ENCODE measurements around the gene PREB. TPM values are rescaled to one million over a fixed set of nuclear protein-coding genes. Genes with fewer than 3 reads are reported as not detected.

PREB gene
- total and polyA plus RNA-seq, 2 experiments from 2014 or later = 69.2 to 90.3 TPM

GRCh38 chr2:27083410-27084296 is 50.8 kb downstream of the PREB start:
- H3K27ac ChIP-seq = no peak overlapping the region
- no peak overlapping the region for H3K4me2 ChIP-seq
- H3K36me3 ChIP-seq (replicated peaks; ENCODE audit: insufficient read depth, low read depth) = no peaks in the 10 kb centered on the region
- TF ChIP-seq EZH2phosphoT487 (IDR thresholded peaks at IDR 0.05; ENCODE audit: low read depth, severe bottlenecking, unreplicated experiment) (no peak), EZH2 (IDR thresholded peaks at IDR 0.05; ENCODE audit: borderline replicate concordance) (no peak)
- TF ChIP-seq, protein P1, sequence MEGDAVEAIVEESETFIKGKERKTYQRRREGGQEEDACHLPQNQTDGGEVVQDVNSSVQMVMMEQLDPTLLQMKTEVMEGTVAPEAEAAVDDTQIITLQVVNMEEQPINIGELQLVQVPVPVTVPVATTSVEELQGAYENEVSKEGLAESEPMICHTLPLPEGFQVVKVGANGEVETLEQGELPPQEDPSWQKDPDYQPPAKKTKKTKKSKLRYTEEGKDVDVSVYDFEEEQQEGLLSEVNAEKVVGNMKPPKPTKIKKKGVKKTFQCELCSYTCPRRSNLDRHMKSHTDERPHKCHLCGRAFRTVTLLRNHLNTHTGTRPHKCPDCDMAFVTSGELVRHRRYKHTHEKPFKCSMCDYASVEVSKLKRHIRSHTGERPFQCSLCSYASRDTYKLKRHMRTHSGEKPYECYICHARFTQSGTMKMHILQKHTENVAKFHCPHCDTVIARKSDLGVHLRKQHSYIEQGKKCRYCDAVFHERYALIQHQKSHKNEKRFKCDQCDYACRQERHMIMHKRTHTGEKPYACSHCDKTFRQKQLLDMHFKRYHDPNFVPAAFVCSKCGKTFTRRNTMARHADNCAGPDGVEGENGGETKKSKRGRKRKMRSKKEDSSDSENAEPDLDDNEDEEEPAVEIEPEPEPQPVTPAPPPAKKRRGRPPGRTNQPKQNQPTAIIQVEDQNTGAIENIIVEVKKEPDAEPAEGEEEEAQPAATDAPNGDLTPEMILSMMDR (IDR thresholded peaks at IDR 0.05; ENCODE audit: poor library complexity) = no peak
- WGBS (ENCODE audit: low lambda C conversion rate, missing lambda C conversion rate) = 87% methylated on average over 19 of the region's 20 CpGs
- H3K79me2 ChIP-seq = peaks cover 19% of the 10 kb centered on the region
- H4K20me1 ChIP-seq (ENCODE audit: insufficient read depth, poor library complexity, severe bottlenecking) = peaks cover 3% of the 10 kb centered on the region
- no peak for DNase-seq (ENCODE audit: low spot score)
- H3K9me3 ChIP-seq (ENCODE audit: low read depth) = no peaks in the 10 kb centered on the region
- no peaks in the 10 kb centered on the region for H3K27me3 ChIP-seq
- peaks cover 18% of the 10 kb centered on the region for H3K4me1 ChIP-seq (ENCODE audit: insufficient read depth)
- H2AFZ ChIP-seq = no peak overlapping the region
- no peak overlapping the region for H3K4me3 ChIP-seq
- no peaks in the 10 kb centered on the region for H3K9me2 ChIP-seq (replicated peaks; ENCODE audit: insufficient read depth)

DNA sequence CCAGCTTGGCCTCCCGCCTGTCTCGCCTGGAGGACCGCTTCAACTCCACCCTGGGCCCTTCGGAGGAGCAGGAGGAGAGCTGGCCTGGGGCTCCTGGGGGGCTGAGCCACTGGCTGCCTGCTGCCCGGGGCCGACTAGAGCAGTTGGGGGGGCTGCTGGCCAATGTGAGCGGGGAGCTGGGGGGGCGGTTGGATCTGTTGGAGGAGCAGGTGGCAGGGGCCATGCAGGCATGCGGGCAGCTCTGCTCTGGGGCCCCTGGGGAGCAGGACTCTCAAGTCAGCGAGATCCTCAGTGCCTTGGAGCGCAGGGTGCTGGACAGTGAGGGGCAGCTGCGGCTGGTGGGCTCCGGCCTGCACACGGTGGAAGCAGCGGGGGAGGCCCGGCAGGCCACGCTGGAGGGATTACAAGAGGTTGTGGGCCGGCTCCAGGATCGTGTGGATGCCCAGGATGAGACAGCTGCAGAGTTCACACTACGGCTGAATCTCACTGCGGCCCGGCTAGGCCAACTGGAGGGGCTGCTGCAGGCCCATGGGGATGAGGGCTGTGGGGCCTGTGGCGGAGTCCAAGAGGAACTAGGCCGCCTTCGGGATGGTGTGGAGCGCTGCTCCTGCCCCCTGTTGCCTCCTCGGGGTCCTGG is 51.5 kb downstream of the PREB start:
- Histone ChIP-seq H3K4me3 (no peak overlapping the region), H4K20me1 (ENCODE audit: insufficient read depth, poor library complexity, severe bottlenecking) (peaks cover 3% of the 10 kb centered on the region), H2AFZ (no peak overlapping the region), H3K36me3 (replicated peaks; ENCODE audit: insufficient read depth, low read depth) (no peaks in the 10 kb centered on the region), H3K4me2 (no peak overlapping the region), H3K9me3 (ENCODE audit: low read depth) (no peaks in the 10 kb centered on the region), H3K27ac (no peak overlapping the region), H3K4me1 (ENCODE audit: insufficient read depth) (peaks cover 21% of the 10 kb centered on the region), H3K27me3 (no peaks in the 10 kb centered on the region), H3K79me2 (peaks cover 21% of the 10 kb centered on the region), H3K9me2 (replicated peaks; ENCODE audit: insufficient read depth) (no peaks in the 10 kb centered on the region)
- TF ChIP-seq EZH2phosphoT487 (IDR thresholded peaks at IDR 0.05; ENCODE audit: low read depth, severe bottlenecking, unreplicated experiment) = no peak
- no peak for TF ChIP-seq EZH2 (IDR thresholded peaks at IDR 0.05; ENCODE audit: borderline replicate concordance)
- TF ChIP-seq, protein P1 (IDR thresholded peaks at IDR 0.05; ENCODE audit: poor library complexity) = no peak
- 87% methylated on average over 18 of the region's 27 CpGs for WGBS (ENCODE audit: low lambda C conversion rate, missing lambda C conversion rate)
- no peak for DNase-seq (ENCODE audit: low spot score)

DNA sequence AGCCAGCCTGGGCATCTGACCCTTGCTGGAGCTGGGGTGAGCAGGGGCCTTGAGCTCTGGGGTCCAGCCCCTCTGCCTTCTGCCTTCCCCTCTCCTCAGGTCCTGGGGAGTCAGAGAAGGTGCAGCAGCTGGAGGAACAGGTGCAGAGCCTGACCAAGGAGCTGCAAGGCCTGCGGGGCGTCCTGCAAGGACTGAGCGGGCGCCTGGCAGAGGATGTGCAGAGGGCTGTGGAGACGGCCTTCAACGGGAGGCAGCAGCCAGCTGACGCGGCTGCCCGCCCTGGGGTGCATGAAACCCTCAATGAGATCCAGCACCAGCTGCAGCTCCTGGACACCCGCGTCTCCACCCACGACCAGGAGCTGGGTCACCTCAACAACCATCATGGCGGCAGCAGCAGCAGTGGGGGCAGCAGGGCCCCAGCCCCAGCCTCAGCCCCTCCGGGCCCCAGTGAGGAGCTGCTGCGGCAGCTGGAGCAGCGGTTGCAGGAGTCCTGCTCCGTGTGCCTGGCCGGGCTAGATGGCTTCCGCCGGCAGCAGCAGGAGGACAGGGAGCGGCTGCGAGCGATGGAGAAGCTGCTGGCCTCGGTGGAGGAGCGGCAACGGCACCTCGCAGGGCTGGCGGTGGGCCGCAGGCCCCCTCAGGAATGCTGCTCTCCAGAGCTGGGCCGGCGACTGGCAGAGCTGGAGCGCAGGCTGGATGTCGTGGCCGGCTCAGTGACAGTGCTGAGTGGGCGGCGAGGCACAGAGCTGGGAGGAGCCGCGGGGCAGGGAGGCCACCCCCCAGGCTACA is 52.3 kb downstream of the PREB start:
- DNase-seq (ENCODE audit: low spot score) = no peak
- H3K4me2 ChIP-seq = no peak overlapping the region
- peaks cover 24% of the 10 kb centered on the region for H3K4me1 ChIP-seq (ENCODE audit: insufficient read depth)
- no peak overlapping the region for H2AFZ ChIP-seq
- no peak for TF ChIP-seq EZH2 (IDR thresholded peaks at IDR 0.05; ENCODE audit: borderline replicate concordance)
- no peak for TF ChIP-seq EZH2phosphoT487 (IDR thresholded peaks at IDR 0.05; ENCODE audit: low read depth, severe bottlenecking, unreplicated experiment)
- TF ChIP-seq, protein P1 (IDR thresholded peaks at IDR 0.05; ENCODE audit: poor library complexity) = no peak
- H3K4me3 ChIP-seq = no peak overlapping the region
- WGBS (ENCODE audit: low lambda C conversion rate, missing lambda C conversion rate) = 95% methylated on average over 31 of the region's 38 CpGs
- peaks cover 3% of the 10 kb centered on the region for H4K20me1 ChIP-seq (ENCODE audit: insufficient read depth, poor library complexity, severe bottlenecking)
- H3K36me3 ChIP-seq (replicated peaks; ENCODE audit: insufficient read depth, low read depth) = no peaks in the 10 kb centered on the region
- no peaks in the 10 kb centered on the region for H3K27me3 ChIP-seq
- H3K27ac ChIP-seq = no peak overlapping the region
- H3K9me3 ChIP-seq (ENCODE audit: low read depth) = no peaks in the 10 kb centered on the region
- H3K9me2 ChIP-seq (replicated peaks; ENCODE audit: insufficient read depth) = no peaks in the 10 kb centered on the region
- peaks cover 21% of the 10 kb centered on the region for H3K79me2 ChIP-seq

Other genes starting within 250 kb of the PREB start
- gene MAPRE3, start 164.0 kb downstream of the PREB start, total RNA-seq = 8.0 and 8.6 TPM in 2 replicates
- gene MAPRE3, start 164.0 kb downstream of the PREB start, polyA plus RNA-seq = 23.6 and 29.2 TPM in 2 replicates
- 40.2 and 50.4 TPM in 2 replicates for gene TMEM214, start 101.7 kb downstream of the PREB start, total RNA-seq
- gene TMEM214, start 101.7 kb downstream of the PREB start, polyA plus RNA-seq = 75.9 and 100 TPM in 2 replicates
- 12.9 and 13.8 TPM in 2 replicates for gene AGBL5, start 83.0 kb downstream of the PREB start, total RNA-seq
- gene AGBL5, start 83.0 kb downstream of the PREB start, polyA plus RNA-seq = 20.2 and 24.9 TPM in 2 replicates
- 364 and 380 TPM in 2 replicates for gene OST4, start 63.0 kb downstream of the PREB start, total RNA-seq
- gene OST4, start 63.0 kb downstream of the PREB start, polyA plus RNA-seq = 839 and 872 TPM in 2 replicates
- 59.6 and 80.8 TPM in 2 replicates for gene EMILIN1, start 56.0 kb downstream of the PREB start, total RNA-seq
- gene EMILIN1, start 56.0 kb downstream of the PREB start, polyA plus RNA-seq = 109 and 128 TPM in 2 replicates
- gene KHK, start 47.9 kb downstream of the PREB start, total RNA-seq = 26.1 and 28.7 TPM in 2 replicates
- gene KHK, start 47.9 kb downstream of the PREB start, polyA plus RNA-seq = 57.7 and 73.1 TPM in 2 replicates
- 0.28 and 2.5 TPM in 2 replicates for gene CGREF1, start 15.5 kb downstream of the PREB start, total RNA-seq
- 1.8 and 2.2 TPM in 2 replicates for gene CGREF1, start 15.5 kb downstream of the PREB start, polyA plus RNA-seq
- 0.03 TPM in 1 of 2 replicates, not detected in the other for gene ABHD1, start 10.8 kb downstream of the PREB start, total RNA-seq
- 0.58 and 1.1 TPM in 2 replicates for gene ABHD1, start 10.8 kb downstream of the PREB start, polyA plus RNA-seq
- not detected in 2 replicates for gene PRR30, start 4.8 kb upstream of the PREB start, total RNA-seq
- not detected in 2 replicates for gene PRR30, start 4.8 kb upstream of the PREB start, polyA plus RNA-seq
- not detected in 2 replicates for gene TCF23, start 14.4 kb upstream of the PREB start, total RNA-seq
- not detected in 2 replicates for gene TCF23, start 14.4 kb upstream of the PREB start, polyA plus RNA-seq
- 161 and 173 TPM in 2 replicates for gene ATRAID, start 77.4 kb upstream of the PREB start, total RNA-seq
- 259 and 281 TPM in 2 replicates for gene ATRAID, start 77.4 kb upstream of the PREB start, polyA plus RNA-seq
- gene SLC5A6, start 77.6 kb upstream of the PREB start, total RNA-seq = 65.8 and 72.3 TPM in 2 replicates
- gene SLC5A6, start 77.6 kb upstream of the PREB start, polyA plus RNA-seq = 58.9 and 66.6 TPM in 2 replicates
- 13.2 and 16.6 TPM in 2 replicates for gene CAD, start 82.7 kb upstream of the PREB start, total RNA-seq
- gene CAD, start 82.7 kb upstream of the PREB start, polyA plus RNA-seq = 20.7 TPM in 2 replicates
- gene SLC30A3, start 128.4 kb upstream of the PREB start, total RNA-seq = 0.20 TPM in 1 of 2 replicates, not detected in the other
- gene SLC30A3, start 128.4 kb upstream of the PREB start, polyA plus RNA-seq = not detected in 2 replicates
- gene DNAJC5G, start 140.8 kb upstream of the PREB start, total RNA-seq = not detected in 2 replicates
- not detected in 2 replicates for gene DNAJC5G, start 140.8 kb upstream of the PREB start, polyA plus RNA-seq
- not detected in 2 replicates for gene TRIM54, start 147.8 kb upstream of the PREB start, total RNA-seq
- gene TRIM54, start 147.8 kb upstream of the PREB start, polyA plus RNA-seq = not detected in 2 replicates
- 1.4 and 2.9 TPM in 2 replicates for gene UCN, start 173.8 kb upstream of the PREB start, total RNA-seq
- gene UCN, start 173.8 kb upstream of the PREB start, polyA plus RNA-seq = 1.0 and 2.6 TPM in 2 replicates
- gene MPV17, start 188.5 kb upstream of the PREB start, total RNA-seq = 71.4 and 96.8 TPM in 2 replicates
- gene MPV17, start 188.5 kb upstream of the PREB start, polyA plus RNA-seq = 111 and 131 TPM in 2 replicates
- gene GTF3C2, start 222.1 kb upstream of the PREB start, total RNA-seq = 51.3 and 53.3 TPM in 2 replicates
- gene GTF3C2, start 222.1 kb upstream of the PREB start, polyA plus RNA-seq = 46.8 and 58.0 TPM in 2 replicates
- 28.0 and 28.7 TPM in 2 replicates for gene EIF2B4, start 235.7 kb upstream of the PREB start, total RNA-seq
- gene EIF2B4, start 235.7 kb upstream of the PREB start, polyA plus RNA-seq = 67.5 and 68.7 TPM in 2 replicates
- 81.8 and 88.7 TPM in 2 replicates for gene SNX17, start 236.0 kb upstream of the PREB start, total RNA-seq
- 105 and 109 TPM in 2 replicates for gene SNX17, start 236.0 kb upstream of the PREB start, polyA plus RNA-seq
- gene ZNF513, start 246.1 kb upstream of the PREB start, total RNA-seq = 16.0 and 20.6 TPM in 2 replicates
- gene ZNF513, start 246.1 kb upstream of the PREB start, polyA plus RNA-seq = 26.1 and 36.4 TPM in 2 replicates

Measured in hepatocyte (in vitro differentiated cells).